B cell (primary cell): ENCODE measurements around the gene RGS6.

Experiments
- CTCF ChIP-seq: fragments of 200-600 bp; IDR thresholded peaks from one replicate; pipeline ENCODE4 v1.8.0; 2022; ENCODE audit warnings: antibody characterized with exemption, mild to moderate bottlenecking
- EZH2 ChIP-seq: IDR thresholded peaks from 2 replicates; pipeline ENCODE4 v1.6.1; 2012; ENCODE audit warnings: borderline replicate concordance, low read depth, mild to moderate bottlenecking, moderate library complexity, low read length; ENCODE audit not compliant: insufficient read depth, poor library complexity, severe bottlenecking

GRCh38 chr14:72311116-72311515, 378.9 kb downstream of the RGS6 start:
- TF ChIP-seq CTCF, result no peak
- no peak for TF ChIP-seq EZH2
